GM18873 (cell line): Measurements from ENCODE around the gene MRPL51.

ENCODE experiments used
- ATAC-seq: cut with Tn5 transposase; IDR thresholded peaks from one replicate; pipeline ENCODE4 v1.9.1; 2021; ENCODE audit warnings: mild to moderate bottlenecking, moderate library complexity, moderate number of reproducible peaks; ENCODE audit not compliant: unreplicated experiment, low FRiP score

MRPL51 gene

DNA sequence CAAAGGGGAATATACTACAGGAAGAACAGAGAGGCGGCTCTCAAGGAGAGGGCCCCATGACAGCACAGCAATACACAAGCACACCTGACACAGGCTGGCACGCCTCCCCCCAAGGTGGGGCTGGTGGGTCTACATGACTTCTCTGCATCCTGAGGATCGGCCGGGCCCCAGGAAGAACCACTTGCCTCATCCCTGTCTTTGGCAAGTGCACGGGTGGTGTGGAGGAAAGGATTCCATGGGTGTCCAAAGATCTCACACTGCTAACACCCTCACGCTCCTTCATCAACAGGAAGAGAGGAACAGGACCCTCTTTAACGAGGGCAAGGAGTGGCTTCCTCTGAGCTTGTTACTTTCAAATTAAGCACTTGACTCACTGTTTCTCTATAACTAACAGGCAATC, 29.8 kb downstream of the MRPL51 start:
- ATAC-seq: no peak

DNA sequence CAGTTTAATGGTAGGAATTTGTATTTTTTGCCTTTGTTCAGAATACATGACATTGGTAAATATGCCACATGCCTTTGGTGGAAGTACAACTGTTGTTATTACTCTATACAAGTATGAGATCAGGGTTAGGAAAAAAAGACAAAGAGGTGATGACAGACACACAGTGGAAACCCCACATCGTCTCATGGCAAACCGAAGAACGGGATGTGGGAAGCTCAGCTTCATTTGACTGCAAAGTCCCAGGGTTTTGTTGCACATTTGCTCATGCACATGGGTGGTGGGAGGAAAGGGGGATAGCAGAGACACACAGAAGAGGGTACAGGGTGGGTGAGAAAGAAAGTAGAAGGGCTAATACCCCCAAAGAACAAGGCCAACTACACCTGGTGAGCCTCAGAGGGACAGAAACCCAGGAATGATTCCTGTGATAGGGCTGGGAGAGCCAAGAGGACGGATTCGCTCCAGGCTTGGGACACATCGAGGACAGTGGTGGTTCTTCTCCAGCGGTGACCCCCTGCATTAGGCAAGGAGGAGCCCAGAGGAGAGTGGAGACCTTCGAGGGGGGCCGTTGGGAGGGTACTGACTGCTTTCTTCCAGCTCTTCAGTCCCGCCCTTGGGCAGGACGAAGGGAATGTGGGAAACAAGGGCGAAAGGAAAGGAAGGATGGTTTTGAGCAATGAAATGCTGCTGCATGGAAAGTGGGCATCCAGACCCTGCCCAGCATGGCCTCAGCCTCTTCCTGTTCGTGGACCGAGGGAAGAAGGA, 30.6 kb downstream of the MRPL51 start:
- no peak for ATAC-seq

DNA sequence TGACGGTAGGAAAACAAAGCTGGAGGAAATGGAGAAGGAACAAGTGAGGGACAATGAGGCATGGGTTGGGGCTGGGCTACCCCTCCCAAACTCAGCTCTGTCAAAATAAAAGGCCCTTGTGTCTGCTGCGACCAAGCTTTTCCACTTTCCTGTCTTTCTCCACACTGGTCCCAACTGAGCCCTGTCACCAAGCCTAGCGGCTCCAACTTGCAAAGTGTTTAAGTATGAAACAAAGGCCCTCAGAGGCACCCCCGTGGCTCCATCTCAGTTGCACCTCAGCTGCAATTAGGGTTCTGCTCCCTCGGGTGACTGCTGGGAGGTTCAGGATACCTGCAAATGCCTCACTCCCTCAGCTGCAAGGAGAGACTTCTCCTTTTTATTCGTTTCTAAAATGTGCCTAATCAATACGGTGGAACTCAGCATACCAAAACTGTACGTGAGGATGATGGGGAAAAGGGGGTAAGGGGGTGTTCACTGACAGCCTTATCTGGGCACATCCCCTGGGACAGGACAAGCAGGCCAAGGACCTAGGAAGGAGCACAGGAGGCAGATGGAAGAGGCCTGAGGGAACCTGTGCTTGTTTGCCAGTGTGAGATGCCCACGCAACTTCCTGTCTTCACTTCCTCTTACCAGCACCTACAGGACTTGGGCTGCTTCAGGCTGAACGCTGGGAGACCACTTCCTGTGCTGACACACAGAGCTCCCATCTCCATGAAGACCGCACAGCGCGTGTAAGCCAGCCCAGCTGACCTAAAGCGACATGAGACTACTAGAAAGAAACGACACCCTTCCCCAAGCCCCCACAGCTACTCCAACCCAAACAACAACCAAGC, 31.4 kb downstream of the MRPL51 start:
- peak; percentile 72 for ATAC-seq

DNA sequence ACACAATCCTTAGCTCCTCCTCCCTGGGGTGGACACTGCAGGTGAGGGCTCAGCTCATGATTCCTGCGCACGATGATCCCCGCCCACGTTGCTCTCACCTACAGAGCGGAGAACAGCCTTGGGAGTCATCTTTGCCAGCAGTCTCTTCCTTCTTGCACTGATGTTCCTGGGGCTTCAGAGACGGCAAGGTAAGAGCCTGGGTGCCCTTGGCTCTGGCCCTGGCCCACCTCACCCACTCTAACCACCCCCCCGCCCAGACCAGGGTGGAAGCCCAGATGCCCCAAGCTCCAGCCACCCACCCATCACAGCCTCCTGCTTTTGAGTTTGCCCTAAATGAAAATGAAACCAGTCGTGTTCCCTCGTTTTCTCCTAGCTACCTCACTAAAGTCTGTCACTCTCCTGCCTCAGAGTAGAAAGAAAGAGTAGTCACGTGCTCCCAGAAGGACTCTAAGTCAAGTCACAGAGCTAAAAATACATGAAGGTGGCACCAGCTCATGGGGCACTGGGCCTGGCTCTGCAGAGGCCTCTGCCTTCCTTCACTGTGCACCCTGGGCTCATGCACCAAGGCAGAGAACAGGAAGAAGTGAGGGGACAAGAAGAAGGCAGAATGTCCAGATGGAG, 32.2 kb downstream of the MRPL51 start:
- ATAC-seq: no peak

DNA sequence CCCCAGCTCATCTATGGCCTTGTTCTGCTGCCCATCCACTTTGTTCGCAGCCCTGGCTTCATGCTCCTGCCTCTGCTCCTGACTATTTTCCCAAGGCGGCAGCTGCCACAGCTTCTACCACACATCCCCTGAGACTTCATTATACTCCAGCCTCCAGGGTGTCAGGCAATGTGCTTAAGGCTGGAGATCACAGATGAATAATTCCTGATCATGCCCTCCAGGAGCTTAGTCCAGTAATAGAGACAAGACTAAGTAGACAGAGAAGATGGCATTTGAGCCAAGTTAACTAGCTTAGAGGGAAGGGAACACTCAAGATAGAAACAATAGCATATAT, 34.1 kb downstream of the MRPL51 start:
- no peak for ATAC-seq

DNA sequence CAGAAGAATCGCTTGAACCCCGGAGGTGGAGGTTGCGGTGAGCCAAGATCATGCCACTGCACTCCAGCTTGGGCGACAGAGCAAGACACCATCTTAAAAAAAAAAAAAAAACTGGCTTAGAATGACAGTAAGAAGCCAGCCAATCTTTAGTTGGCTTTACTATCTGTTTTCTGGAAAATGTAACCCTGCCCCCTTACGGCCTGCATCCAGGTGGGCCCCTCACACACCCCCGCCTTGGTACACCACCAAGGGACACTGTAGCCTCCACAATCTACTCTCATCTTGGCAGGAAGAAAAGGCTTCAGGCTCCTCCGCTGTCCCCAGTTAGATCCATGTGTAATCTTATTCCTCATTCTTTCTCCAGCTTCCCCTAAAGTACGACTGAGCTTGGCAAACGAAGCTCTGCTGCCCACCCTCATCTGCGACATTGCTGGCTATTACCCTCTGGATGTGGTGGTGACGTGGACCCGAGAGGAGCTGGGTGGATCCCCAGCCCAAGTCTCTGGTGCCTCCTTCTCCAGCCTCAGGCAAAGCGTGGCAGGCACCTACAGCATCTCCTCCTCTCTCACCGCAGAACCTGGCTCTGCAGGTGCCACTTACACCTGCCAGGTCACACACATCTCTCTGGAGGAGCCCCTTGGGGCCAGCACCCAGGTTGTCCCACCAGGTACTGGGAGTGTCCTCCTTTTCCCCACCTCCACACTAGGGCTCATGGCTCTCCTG, 34.6 kb downstream of the MRPL51 start:
- ATAC-seq: no peak

DNA sequence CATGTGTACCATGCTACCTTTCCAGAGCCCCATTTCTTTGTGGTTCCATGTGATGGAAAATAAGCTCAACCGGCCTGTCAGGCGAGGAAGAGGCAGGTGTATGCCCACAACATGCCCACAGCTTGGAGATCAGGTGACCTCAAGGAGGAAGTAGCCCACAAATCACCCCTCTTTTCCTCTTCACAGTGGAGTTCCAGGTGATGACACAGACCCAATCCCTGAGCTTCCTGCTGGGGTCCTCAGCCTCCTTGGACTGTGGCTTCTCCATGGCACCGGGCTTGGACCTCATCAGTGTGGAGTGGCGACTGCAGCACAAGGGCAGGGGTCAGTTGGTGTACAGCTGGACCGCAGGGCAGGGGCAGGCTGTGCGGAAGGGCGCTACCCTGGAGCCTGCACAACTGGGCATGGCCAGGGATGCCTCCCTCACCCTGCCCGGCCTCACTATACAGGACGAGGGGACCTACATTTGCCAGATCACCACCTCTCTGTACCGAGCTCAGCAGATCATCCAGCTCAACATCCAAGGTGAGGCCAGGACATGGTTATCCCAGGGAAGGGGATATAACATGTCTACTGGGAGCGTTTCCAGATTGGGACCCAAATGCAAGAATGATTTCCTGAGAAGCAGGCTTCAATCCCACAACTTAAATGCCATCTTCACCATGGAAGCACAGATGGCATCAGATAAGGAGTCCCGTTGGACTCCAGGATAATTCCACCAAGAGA, 35.7 kb downstream of the MRPL51 start:
- no peak for ATAC-seq

DNA sequence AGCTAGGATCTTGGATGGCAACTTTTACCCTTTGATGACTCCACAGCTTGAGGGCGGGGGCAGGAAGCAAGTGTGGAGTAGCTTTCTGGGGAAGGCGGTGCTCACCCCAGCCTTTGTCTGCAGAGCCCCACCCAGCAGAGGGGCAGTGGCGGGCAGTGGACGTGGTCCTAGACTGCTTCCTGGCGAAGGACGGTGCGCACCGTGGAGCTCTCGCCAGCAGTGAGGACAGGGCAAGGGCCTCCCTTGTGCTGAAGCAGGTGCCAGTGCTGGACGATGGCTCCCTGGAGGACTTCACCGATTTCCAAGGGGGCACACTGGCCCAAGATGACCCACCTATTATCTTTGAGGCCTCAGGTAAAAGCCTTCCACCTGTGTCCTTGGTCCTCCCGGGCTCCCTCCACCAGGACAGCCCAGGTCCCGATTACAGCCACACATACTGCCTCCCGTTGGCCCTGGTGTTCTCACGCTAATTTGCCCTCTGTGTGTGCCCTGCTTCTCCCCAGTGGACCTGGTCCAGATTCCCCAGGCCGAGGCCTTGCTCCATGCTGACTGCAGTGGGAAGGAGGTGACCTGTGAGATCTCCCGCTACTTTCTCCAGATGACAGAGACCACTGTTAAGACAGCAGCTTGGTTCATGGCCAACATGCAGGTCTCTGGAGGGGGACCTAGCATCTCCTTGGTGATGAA, 40.0 kb downstream of the MRPL51 start:
- no peak for ATAC-seq

DNA sequence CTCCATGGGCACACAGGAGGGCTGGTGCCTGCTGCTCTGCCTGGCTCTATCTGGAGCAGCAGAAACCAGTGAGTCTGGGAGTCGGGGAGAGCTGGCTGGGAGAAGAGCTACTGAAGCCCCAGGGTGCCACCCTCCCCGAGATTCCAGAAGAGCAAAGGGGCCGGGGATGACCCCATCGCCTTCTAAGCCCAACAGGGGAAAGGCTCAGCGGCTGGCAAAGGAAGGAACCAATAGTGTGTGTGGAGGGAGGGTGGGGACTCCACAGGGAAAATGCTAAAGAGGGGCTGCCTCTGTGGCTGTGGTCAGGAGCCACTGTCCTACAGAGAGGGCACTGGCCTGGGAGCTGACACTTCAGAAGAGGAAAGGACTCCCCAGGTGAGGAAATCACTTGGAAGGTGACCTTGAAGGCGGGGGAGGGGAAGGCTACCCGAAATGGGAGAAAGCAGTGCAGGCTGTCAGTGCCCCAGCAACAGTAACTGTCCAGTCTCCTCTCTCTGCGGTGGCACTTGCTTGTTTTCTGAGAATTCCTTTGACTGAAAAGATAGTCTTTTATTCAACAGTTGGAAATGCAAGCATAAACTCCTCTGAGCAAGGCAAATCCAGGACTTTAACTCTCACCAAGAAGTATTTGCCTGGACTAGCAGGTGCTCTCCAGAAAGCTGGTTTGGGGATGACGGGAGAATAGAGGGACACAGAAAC, 40.7 kb downstream of the MRPL51 start:
- ATAC-seq: no peak

DNA sequence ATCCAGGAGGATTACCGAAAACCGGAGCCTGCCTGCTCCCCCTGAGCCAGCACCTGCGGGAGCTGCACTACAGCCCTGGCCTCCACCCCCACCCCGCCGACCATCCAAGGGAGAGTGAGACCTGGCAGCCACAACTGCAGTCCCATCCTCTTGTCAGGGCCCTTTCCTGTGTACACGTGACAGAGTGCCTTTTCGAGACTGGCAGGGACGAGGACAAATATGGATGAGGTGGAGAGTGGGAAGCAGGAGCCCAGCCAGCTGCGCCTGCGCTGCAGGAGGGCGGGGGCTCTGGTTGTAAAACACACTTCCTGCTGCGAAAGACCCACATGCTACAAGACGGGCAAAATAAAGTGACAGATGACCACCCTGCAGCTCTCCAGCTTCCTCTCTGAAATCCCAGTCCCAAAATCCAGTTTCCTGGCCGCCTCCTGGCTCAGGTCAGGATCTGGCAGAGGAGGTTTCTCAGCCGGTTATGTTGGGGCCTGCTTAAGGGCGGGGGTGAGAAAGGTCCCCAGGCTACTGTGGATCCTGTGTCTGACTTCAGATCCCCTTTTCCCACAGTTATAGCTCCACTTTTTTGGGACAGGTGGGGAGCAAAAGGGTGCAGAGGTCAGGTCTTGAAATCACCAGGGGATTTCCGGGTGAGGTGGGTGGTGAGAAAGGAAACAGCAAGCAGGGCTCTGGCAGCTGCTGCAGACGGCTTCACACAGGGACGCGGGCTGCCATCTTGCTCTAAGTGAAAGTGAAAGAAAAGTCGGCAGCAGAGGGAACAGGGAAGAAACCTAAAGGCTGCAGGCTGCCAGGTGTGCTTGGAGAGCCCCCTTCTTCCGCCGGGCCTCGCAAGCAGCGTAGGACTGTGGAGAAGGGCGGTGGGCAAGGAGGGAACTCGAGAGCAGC, 41.5 kb downstream of the MRPL51 start, which contains the start of gene TAPBPL:
TAPBPL (plus strand) TSS at position 695 of the 897 bp plus-strand sequence. CDS start 207 bp downstream, outside the sequence.
- ATAC-seq: no peak

DNA sequence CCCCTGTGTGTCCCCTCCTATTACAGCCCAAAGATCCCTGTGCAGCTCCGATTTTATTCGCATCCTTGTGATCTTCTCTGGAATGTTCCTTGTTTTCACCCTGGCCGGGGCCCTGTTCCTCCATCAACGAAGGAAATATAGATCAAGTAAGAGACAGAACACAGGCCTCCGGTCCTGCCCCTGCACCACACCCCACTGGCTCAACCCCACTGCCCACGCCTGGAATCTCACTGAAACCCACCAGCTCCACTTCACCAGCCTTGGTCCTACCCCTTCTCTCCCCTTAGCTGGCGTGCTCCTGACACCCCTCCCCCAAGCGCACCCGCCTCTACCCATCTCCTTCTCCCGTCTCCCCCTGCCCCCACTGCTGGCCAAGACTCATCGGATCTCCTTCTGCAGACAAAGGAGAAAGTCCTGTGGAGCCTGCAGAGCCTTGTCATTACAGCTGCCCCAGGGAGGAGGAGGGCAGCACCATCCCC, 42.2 kb downstream of the MRPL51 start:
- ATAC-seq: no peak

DNA sequence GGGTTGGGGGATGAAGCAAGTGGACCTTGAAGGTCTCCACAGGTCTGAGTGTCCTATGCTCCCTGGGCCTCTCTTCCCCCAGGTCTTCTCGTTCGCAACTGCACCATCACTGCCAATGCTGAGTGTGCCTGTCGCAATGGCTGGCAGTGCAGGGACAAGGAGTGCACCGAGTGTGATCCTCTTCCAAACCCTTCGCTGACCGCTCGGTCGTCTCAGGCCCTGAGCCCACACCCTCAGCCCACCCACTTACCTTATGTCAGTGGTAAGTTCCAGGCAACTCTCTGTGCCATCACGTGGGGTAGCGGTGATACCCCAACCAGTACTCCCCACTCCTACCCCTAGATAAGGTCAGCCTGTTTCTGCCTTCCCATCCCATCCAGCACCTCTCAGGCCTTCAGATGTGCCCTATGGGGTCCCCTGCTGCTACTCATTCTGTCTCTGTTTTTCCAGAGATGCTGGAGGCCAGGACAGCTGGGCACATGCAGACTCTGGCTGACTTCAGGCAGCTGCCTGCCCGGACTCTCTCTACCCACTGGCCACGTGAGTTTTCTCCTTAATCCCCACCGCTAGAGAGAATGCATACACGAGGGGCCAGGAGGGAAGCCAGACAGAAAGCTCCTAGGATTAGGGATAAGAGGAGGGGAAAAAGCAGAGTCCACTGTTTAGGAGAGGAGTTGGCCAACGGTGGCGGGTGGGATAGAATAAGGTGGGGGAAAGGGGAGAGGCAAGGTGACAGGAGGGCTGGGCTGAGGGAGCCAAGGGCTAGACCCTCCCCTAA, 42.8 kb downstream of the MRPL51 start:
- no peak for ATAC-seq

DNA sequence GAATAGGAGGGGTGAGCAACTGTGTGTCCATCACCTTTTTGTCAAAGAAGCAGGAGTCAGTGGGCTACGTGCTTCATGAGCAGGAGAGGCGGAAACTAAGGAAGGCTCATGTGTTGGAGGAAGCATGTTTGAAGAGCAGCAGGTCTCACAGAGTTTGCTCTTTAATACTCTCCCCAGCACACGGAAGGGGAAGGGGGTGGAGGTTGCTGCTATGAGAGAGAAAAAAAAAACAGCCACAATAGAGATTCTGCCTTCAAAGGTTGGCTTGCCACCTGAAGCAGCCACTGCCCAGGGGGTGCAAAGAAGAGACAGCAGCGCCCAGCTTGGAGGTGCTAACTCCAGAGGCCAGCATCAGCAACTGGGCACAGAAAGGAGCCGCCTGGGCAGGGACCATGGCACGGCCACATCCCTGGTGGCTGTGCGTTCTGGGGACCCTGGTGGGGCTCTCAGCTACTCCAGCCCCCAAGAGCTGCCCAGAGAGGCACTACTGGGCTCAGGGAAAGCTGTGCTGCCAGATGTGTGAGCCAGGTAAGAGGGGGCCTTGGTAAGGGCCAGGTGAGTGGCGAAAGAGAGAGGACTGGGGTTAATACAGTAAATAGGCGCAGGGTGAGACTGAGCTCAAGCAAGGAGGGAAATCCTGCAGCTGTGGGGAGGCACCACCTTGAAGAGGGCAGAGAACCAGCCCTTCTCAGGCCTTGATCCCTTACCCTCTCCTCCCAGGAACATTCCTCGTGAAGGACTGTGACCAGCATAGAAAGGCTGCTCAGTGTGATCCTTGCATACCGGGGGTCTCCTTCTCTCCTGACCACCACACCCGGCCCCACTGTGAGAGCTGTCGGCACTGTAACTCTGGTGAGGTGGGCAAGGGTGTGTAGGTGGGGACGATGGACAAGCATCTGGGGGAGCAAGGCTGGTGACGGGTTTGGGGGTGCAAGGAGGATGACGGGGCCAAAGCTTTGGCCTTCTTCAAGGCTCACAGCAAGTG, 48.1 kb downstream of the MRPL51 start, which contains the start of gene CD27:
CD27 (plus strand) TSS at position 252 of the 985 bp plus-strand sequence; CDS start at position 393, 141 bp downstream.
- ATAC-seq: no peak

DNA sequence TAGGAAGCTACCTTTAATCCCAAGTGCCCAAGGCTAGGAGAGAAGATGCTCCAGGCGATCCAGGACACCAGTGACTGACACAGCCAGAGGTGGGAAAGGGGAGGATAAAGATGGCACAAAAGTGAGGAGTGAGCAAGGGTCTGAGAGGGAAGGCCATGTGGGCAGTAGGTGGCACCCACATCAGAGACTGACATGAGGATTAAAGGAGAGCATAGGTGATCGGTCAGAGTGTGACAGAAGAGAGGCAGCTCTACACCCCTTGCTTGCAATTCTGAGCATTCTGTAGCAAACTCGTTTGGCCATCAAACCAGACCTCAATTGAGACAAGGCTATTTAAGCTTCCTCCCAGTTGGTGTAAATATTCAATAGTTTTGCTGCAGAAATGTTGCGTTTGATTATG, 49.0 kb downstream of the MRPL51 start:
- ATAC-seq: no peak

DNA sequence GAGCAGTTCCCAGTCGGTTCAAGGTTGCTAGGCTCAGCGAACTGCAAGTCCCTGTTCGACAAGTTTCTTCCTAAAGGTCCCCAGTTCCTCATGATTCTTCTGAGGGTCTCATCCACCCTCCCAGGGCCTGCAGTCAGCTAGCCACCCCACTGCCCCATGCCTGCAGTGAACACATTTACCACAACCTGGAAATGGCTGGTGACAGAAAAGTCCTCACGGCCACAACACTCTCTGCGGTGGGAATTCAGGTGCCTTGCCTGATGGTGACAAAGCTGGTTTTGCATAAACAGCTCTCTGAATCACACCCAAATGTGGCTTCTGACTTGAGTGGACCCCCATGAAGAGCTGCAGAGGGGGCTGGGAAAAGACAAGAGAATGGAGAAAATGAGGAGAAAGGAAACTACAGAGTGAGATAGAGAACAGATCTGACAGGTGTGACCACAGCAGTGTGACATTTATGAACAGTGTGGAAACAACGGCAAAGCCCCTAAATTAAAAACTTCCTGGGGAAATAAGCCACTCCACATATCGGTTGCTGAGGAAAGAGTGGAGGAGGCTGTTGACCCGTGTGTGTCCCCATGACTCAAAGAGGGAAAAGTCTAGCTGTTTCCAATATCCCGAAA, 49.6 kb downstream of the MRPL51 start:
- ATAC-seq: no peak
